MM.1S (cell line): ENCODE measurements around the gene FAM181A.

Source experiments
- DNase-seq: peaks from one replicate; pipeline ENCODE4 v3.0.0-alpha.2; 2015
- H2AFZ ChIP-seq: fragments of 300-600 bp; sonication (generic); 2 replicates; pipeline ENCODE4 v1.6.0; 2016; ENCODE audit warnings: antibody characterized with exemption, low read length
- H3F3A ChIP-seq: fragments of 300-600 bp; sonication (generic); 2 replicates; pipeline ENCODE4 v1.6.1; 2016; ENCODE audit warnings: mild to moderate bottlenecking, antibody characterized with exemption, low read length, moderate library complexity, mixed read lengths; ENCODE audit not compliant: insufficient read depth
- H3K27ac ChIP-seq: fragments of 300-600 bp; sonication (generic); 2 replicates; pipeline ENCODE4 v1.5.1; 2016; ENCODE audit warnings: mild to moderate bottlenecking, low read length
- H3K27me3 ChIP-seq: fragments of 300-600 bp; sonication (generic); replicated peaks from 2 replicates; pipeline ENCODE4 v1.6.0; 2016; ENCODE audit warnings: low read length; ENCODE audit not compliant: insufficient read depth
- H3K36me3 ChIP-seq: fragments of 300-600 bp; sonication (generic); replicated peaks from 2 replicates; pipeline ENCODE4 v1.6.1; 2016; ENCODE audit warnings: mild to moderate bottlenecking, low read length, mixed read lengths; ENCODE audit not compliant: insufficient read depth
- H3K4me1 ChIP-seq: fragments of 300-600 bp; sonication (generic); 2 replicates; pipeline ENCODE4 v1.6.1; 2016; ENCODE audit warnings: low read length, mixed read lengths
- H3K4me2 ChIP-seq: fragments of 300-600 bp; sonication (generic); 2 replicates; pipeline ENCODE4 v1.6.0; 2016; ENCODE audit warnings: low read depth, low read length
- H3K4me3 ChIP-seq: fragments of 300-600 bp; sonication (generic); 2 replicates; pipeline ENCODE4 v1.5.1; 2016; ENCODE audit warnings: low read length, mixed read lengths
- H3K79me2 ChIP-seq: fragments of 300-600 bp; sonication (generic); 2 replicates; pipeline ENCODE4 v1.6.1; 2016; ENCODE audit warnings: mixed run types, low read length, mixed read lengths
- H3K9ac ChIP-seq: fragments of 300-600 bp; sonication (generic); 2 replicates; pipeline ENCODE4 v1.6.1; 2016; ENCODE audit warnings: low read length, mixed read lengths
- H3K9me2 ChIP-seq: fragments of 300-600 bp; sonication (generic); replicated peaks from 2 replicates; pipeline ENCODE4 v1.6.1; 2016; ENCODE audit warnings: mild to moderate bottlenecking, low read length, mixed read lengths; ENCODE audit not compliant: insufficient read depth
- H3K9me3 ChIP-seq: fragments of 300-600 bp; sonication (generic); replicated peaks from 2 replicates; pipeline ENCODE4 v1.6.1; 2016; ENCODE audit warnings: mild to moderate bottlenecking, low read length, mixed read lengths; ENCODE audit not compliant: insufficient read depth
- H4K20me1 ChIP-seq: fragments of 300-600 bp; sonication (generic); 2 replicates; pipeline ENCODE4 v1.6.1; 2016; ENCODE audit warnings: mild to moderate bottlenecking, low read length, moderate library complexity, mixed read lengths; ENCODE audit not compliant: insufficient read depth
- CTCF ChIP-seq: fragments of 300-600 bp; sonication (generic); IDR thresholded peaks from 2 replicates; pipeline ENCODE4 v1.5.1; 2016; ENCODE audit warnings: antibody characterized with exemption, low read length, mixed read lengths
- EZH2 ChIP-seq: fragments of 300-600 bp; sonication (generic); optimal IDR thresholded peaks from 2 replicates; pipeline ENCODE3; 2017; ENCODE audit warnings: low read depth, mild to moderate bottlenecking, antibody characterized with exemption, low read length, mixed read lengths
- EZH2phosphoT487 ChIP-seq: fragments of 300-600 bp; sonication (generic); IDR thresholded peaks from 2 replicates; pipeline ENCODE4 v1.6.1; 2018; ENCODE audit warnings: antibody characterized with exemption, low read length

The FAM181A gene

GRCh38 chr14:93892505-93892839 is 34.7 kb upstream of the FAM181A start:
- no peaks in the 10 kb centered on the region for H3K27me3 ChIP-seq
- no peaks in the 10 kb centered on the region for H3K9me2 ChIP-seq
- H2AFZ ChIP-seq = no peak overlapping the region
- H3K4me1 ChIP-seq = no peaks in the 10 kb centered on the region
- no peak for DNase-seq
- H4K20me1 ChIP-seq = no peaks in the 10 kb centered on the region
- no peaks in the 10 kb centered on the region for H3K9me3 ChIP-seq
- H3F3A ChIP-seq = no peaks in the 10 kb centered on the region
- H3K79me2 ChIP-seq = no peaks in the 10 kb centered on the region
- TF ChIP-seq EZH2phosphoT487 (no peak), EZH2 (no peak), CTCF (no peak)
- no peak overlapping the region for H3K4me3 ChIP-seq
- H3K4me2 ChIP-seq = no peak overlapping the region
- no peak overlapping the region for H3K27ac ChIP-seq
- no peaks in the 10 kb centered on the region for H3K36me3 ChIP-seq
- H3K9ac ChIP-seq = no peak overlapping the region

GRCh38 chr14:93892923-93893558 is 34.1 kb upstream of the FAM181A start:
- Histone ChIP-seq H3K4me1 (no peaks in the 10 kb centered on the region), H3K4me2 (no peak overlapping the region), H3F3A (no peaks in the 10 kb centered on the region), H2AFZ (no peak overlapping the region), H3K4me3 (no peak overlapping the region), H4K20me1 (no peaks in the 10 kb centered on the region), H3K27ac (no peak overlapping the region), H3K79me2 (no peaks in the 10 kb centered on the region), H3K9me3 (no peaks in the 10 kb centered on the region), H3K36me3 (no peaks in the 10 kb centered on the region), H3K9ac (no peak overlapping the region), H3K27me3 (no peaks in the 10 kb centered on the region), H3K9me2 (no peaks in the 10 kb centered on the region)
- peak; percentile 45 for DNase-seq
- peak; percentile 75 for TF ChIP-seq CTCF
- TF ChIP-seq EZH2phosphoT487 = no peak
- no peak for TF ChIP-seq EZH2

- Histone ChIP-seq H3K4me3 (no peak overlapping the region), H3K4me2 (no peak overlapping the region)
These were observed 33.4 kb upstream of the FAM181A start for GRCh38 chr14:93893661-93894261.

More at GRCh38 chr14:93893661-93894261, 33.4 kb upstream of the FAM181A start:
- H3K27ac ChIP-seq = no peak overlapping the region
- H3K9me3 ChIP-seq = no peaks in the 10 kb centered on the region
- no peaks in the 10 kb centered on the region for H3K36me3 ChIP-seq
- H3K79me2 ChIP-seq = no peaks in the 10 kb centered on the region
- no peaks in the 10 kb centered on the region for H3K9me2 ChIP-seq
- no peaks in the 10 kb centered on the region for H3K27me3 ChIP-seq
- no peaks in the 10 kb centered on the region for H3K4me1 ChIP-seq
- H4K20me1 ChIP-seq = no peaks in the 10 kb centered on the region
- DNase-seq = no peak
- H3K9ac ChIP-seq = no peak overlapping the region
- no peaks in the 10 kb centered on the region for H3F3A ChIP-seq
- TF ChIP-seq EZH2phosphoT487 (no peak), EZH2 (no peak), CTCF (no peak)
- no peak overlapping the region for H2AFZ ChIP-seq
